ENCODE measurements around the gene TFAP2B.

Gene TFAP2B

DNA sequence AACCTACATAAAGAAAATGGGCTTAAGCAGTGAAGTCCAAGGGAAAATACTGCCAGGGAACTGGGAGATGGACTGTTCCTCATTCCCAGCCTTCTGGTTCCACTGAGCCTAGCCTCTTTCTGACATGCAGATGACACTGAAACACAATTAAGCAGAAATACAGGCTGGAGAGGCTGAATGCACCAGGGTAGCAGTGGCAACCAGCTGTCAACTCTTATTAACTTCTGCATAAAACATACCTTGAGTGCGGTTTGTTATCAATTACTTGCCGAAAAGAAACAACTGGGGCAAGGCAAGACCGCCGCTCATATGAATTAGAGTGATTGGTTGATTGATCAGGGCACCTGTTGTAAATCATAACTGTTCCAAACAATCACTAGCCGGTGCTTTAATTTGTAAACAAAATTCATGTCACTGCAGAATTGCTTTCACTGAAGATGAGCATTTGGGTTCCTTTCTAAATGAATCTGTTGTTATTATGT, 16.3 kb downstream of the TFAP2B start:
- no peaks in the 10 kb centered on the region for H3K36me3 Mint-ChIP-seq (ENCODE audit: low read depth)
- H3K4me1 Mint-ChIP-seq: no peaks in the 10 kb centered on the region
- H3K9me3 Mint-ChIP-seq: no peaks in the 10 kb centered on the region
- peaks cover 64% of the 10 kb centered on the region for H3K27me3 Mint-ChIP-seq
- ATAC-seq (no peak), DNase-seq (no peak)
- no peak overlapping the region for H3K4me3 Mint-ChIP-seq
- H3K27ac Mint-ChIP-seq: no peak overlapping the region

DNA sequence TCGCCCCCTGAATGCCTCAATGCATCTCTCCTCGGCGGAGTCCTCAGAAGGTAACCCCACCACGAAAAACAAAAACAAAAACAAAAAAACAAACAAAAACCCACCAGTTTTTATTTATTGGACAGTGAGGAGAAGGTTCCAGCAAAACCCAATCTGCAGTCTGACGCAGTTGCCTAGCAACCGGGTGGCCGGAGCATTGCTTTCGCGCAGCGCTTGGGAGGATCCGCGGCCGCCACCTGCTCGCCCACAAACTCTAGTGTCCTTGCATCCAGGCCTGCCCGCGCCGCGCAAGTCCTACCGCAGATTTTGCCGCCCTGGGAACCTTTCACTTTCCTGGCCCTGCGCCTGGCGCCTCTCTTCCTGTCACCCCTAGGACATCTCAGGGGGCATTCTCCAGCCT, 17.6 kb downstream of the TFAP2B start:
- Mint-ChIP-seq H3K27me3 (peaks cover 74% of the 10 kb centered on the region), H3K9me3 (no peaks in the 10 kb centered on the region), H3K4me3 (no peak overlapping the region), H3K27ac (no peak overlapping the region), H3K4me1 (no peaks in the 10 kb centered on the region), H3K36me3 (ENCODE audit: low read depth) (no peaks in the 10 kb centered on the region)
- DNase-seq (no peak), ATAC-seq (no peak)

GRCh38 chr6:50837589-50838445, 19.1 kb downstream of the TFAP2B start:
- Mint-ChIP-seq H3K9me3 (no peaks in the 10 kb centered on the region), H3K36me3 (ENCODE audit: low read depth) (no peaks in the 10 kb centered on the region), H3K27ac (no peak overlapping the region), H3K27me3 (peaks cover 78% of the 10 kb centered on the region), H3K4me1 (no peaks in the 10 kb centered on the region), H3K4me3 (no peak overlapping the region)
- ATAC-seq (no peak), DNase-seq (no peak)

DNA sequence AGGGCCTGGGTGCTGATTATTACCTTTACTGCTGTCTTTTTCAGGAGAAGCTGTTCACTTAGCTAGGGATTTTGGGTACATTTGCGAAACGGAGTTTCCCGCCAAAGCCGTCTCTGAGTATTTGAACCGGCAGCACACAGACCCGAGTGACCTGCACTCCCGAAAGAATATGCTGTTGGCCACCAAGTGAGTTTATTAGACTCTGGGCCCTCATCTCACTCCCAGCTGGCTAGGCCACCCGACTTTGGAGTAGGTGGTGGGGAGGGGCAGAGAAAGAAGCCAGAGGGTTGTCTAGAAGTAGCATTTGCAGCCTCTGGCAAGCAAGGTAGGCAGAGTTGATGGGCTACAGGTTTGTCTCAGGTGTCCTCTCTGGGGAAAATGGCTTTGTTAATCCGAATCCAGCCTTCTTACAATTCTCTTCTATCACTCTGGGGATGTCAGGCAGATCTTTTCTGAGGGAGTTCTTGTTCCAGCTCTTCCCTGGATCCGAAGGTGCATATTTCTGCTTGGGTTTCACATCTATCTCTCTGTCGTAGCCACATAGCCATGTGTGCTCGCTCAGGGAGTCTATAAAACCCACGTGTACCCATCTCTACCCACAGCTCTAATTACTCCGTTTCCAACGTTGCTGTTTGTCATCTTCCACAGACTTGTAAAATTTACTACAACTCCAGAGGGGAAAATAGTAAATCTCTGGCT, 21.6 kb downstream of the TFAP2B start:
- Mint-ChIP-seq H3K36me3 (ENCODE audit: low read depth) (no peaks in the 10 kb centered on the region), H3K27me3 (peaks cover 86% of the 10 kb centered on the region), H3K27ac (no peak overlapping the region), H3K4me3 (no peak overlapping the region), H3K9me3 (peaks cover 5% of the 10 kb centered on the region), H3K4me1 (no peaks in the 10 kb centered on the region)
- ATAC-seq: no peak
- no peak for DNase-seq

DNA sequence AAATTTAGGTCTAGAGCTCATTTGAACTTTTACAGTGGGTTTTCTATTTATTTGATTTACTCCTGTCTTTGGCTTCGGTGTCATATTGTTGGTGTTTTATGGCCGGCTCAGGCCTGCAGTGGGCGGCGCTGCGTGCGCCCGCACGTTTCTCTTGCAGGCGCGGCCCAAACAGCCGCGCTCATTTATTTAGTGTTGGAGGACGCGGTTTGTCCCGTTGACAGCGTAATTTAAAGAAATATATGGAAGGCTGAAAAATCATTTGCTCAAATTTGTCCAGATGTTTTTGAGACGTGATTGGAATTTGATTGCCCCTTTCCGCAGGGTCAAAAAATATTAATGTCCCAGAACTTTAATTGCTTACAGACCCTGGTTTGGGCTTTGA, 22.1 kb downstream of the TFAP2B start:
- Mint-ChIP-seq H3K4me1 (no peaks in the 10 kb centered on the region), H3K4me3 (no peak overlapping the region), H3K27me3 (peaks cover 84% of the 10 kb centered on the region), H3K27ac (no peak overlapping the region), H3K9me3 (peaks cover 5% of the 10 kb centered on the region), H3K36me3 (ENCODE audit: low read depth) (no peaks in the 10 kb centered on the region)
- DNase-seq (no peak), ATAC-seq (no peak)

DNA sequence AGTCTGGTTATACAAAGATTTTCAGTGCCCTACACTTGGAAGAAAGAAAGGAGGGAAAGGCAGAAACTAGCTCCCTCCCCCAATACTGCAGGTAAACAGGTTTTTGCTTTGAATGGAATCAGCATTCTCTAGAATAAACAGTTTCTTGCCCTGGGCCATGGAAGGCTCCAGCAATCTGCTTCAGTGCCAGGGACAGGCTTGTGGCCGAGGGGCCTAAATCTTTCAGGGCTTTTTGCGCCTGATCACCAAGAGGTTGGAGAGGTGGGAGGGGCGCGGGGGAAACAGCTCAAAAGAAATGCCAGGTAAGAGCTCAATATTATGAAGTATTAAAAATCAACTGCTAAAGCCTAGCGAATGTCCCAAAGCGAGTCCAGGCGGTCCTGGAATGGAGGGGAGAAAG, 23.8 kb downstream of the TFAP2B start:
- peaks cover 5% of the 10 kb centered on the region for H3K9me3 Mint-ChIP-seq
- DNase-seq (no peak), ATAC-seq (no peak)
- no peaks in the 10 kb centered on the region for H3K4me1 Mint-ChIP-seq
- H3K36me3 Mint-ChIP-seq (ENCODE audit: low read depth): no peaks in the 10 kb centered on the region
- H3K27me3 Mint-ChIP-seq: peaks cover 81% of the 10 kb centered on the region
- H3K4me3 Mint-ChIP-seq: no peak overlapping the region
- no peak overlapping the region for H3K27ac Mint-ChIP-seq

GRCh38 chr6:50842861-50843384, 24.3 kb downstream of the TFAP2B start:
- ATAC-seq (no peak), DNase-seq (no peak)
- no peak overlapping the region for H3K4me3 Mint-ChIP-seq
- H3K27ac Mint-ChIP-seq: no peak overlapping the region
- H3K4me1 Mint-ChIP-seq: no peaks in the 10 kb centered on the region
- peaks cover 79% of the 10 kb centered on the region for H3K27me3 Mint-ChIP-seq
- H3K36me3 Mint-ChIP-seq (ENCODE audit: low read depth): no peaks in the 10 kb centered on the region
- H3K9me3 Mint-ChIP-seq: peaks cover 5% of the 10 kb centered on the region

GRCh38 chr6:50843842-50844241, 25.2 kb downstream of the TFAP2B start:
- Mint-ChIP-seq H3K4me3 (no peak overlapping the region), H3K9me3 (peaks cover 5% of the 10 kb centered on the region), H3K27me3 (peaks cover 79% of the 10 kb centered on the region)

DNA sequence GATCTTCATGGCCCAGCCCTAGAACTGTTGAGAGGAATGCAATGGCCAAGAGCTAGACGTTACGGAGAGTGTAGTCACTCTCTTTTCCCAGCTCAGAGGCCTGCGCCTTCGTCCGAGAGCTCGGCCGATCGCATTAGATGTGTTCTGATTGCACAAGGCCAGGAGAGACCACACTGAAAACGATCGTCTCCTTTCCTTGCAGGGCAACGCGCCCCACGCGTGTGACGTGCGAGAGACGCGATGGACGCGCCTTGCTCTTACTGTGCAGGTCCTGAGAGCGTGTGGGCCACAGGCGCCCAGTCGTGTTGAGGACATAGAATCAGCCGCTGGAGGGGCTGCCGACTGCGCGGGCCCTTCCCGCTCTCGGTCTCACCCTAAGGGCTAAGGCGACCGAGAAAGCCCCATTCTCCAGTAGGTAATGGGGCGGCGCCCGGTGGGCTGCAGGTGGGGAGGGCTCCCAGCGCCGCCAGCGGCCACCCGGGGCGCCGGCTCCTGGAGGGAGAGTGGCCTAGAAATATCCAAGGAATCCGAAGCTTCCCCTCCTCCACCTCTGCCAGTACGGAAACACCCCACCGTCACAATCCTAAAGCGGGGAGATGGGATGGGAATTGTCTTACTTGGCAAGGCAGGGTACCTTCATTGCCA, 26.9 kb downstream of the TFAP2B start:
- no peaks in the 10 kb centered on the region for H3K36me3 Mint-ChIP-seq (ENCODE audit: low read depth)
- no peak overlapping the region for H3K4me3 Mint-ChIP-seq
- peaks cover 5% of the 10 kb centered on the region for H3K9me3 Mint-ChIP-seq
- no peak for DNase-seq
- H3K27me3 Mint-ChIP-seq: peaks cover 81% of the 10 kb centered on the region
- no peaks in the 10 kb centered on the region for H3K4me1 Mint-ChIP-seq
- no peak overlapping the region for H3K27ac Mint-ChIP-seq
- ATAC-seq: no peak

More at GRCh38 chr6:50843842-50844241, 25.2 kb downstream of the TFAP2B start:
- H3K4me1 Mint-ChIP-seq: no peaks in the 10 kb centered on the region
- ATAC-seq: no peak
- no peak for DNase-seq
- H3K27ac Mint-ChIP-seq: no peak overlapping the region
- H3K36me3 Mint-ChIP-seq (ENCODE audit: low read depth): no peaks in the 10 kb centered on the region

DNA sequence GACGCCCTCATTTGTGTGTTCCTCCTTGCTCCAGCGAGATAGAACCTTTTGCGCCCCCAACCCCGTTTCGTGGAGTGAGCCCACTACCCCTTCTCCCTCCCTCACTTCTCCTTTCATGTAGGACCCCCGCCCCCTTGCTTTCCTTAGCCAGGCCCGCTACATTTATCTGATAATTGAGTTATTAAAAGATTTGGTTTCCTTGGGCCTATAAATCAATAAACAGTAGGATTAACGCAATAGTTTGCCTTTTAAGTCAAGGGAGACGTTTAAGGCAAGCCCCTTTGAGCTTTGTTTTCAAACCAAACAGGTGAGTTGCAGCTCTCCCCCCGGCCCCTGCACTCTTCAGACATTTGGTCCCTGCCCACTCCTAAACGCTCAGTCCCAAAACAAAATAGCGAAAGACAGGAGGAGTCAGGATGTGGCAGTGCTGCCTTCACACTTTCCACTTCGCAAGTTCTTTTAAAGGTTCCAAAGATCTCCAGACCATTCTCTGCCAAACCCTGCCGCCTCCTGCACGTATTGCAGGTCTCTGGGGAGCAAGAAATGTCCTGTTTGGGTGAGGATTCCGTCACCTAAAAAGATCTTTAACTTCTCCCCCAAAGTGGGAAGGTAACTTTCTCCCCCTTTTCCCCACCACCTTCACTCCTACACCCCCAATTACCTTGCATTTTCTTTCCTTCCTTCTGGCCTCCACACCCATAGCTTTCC, 27.6 kb downstream of the TFAP2B start:
- H3K27me3 Mint-ChIP-seq: peaks cover 81% of the 10 kb centered on the region
- DNase-seq: no peak
- no peak for ATAC-seq
- no peaks in the 10 kb centered on the region for H3K4me1 Mint-ChIP-seq
- peaks cover 5% of the 10 kb centered on the region for H3K9me3 Mint-ChIP-seq
- no peaks in the 10 kb centered on the region for H3K36me3 Mint-ChIP-seq (ENCODE audit: low read depth)
- H3K27ac Mint-ChIP-seq: no peak overlapping the region
- no peak overlapping the region for H3K4me3 Mint-ChIP-seq

DNA sequence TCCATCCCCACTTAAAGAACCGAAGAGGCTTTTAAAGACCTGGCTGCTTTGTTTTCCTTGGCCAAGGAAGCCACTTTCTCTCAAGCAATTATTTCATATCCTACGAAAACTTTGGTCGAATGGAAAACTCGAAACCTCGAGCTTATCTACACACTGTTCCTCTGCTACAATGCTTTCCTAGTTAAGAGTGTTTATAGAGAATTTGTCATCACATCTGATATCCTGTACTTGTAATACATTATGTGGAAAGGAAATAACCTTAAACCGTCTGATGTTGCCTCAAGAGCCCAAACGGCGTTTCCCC, 28.1 kb downstream of the TFAP2B start:
- no peak overlapping the region for H3K4me3 Mint-ChIP-seq
- no peaks in the 10 kb centered on the region for H3K36me3 Mint-ChIP-seq (ENCODE audit: low read depth)
- no peak for DNase-seq
- no peak overlapping the region for H3K27ac Mint-ChIP-seq
- ATAC-seq: no peak
- peaks cover 5% of the 10 kb centered on the region for H3K9me3 Mint-ChIP-seq
- H3K4me1 Mint-ChIP-seq: no peaks in the 10 kb centered on the region
- H3K27me3 Mint-ChIP-seq: peaks cover 81% of the 10 kb centered on the region

- Mint-ChIP-seq H3K4me3 (no peak overlapping the region), H3K27me3 (peaks cover 86% of the 10 kb centered on the region), H3K4me1 (no peaks in the 10 kb centered on the region), H3K36me3 (ENCODE audit: low read depth) (no peaks in the 10 kb centered on the region), H3K9me3 (peaks cover 5% of the 10 kb centered on the region), H3K27ac (no peak overlapping the region)
- DNase-seq (no peak), ATAC-seq (no peak)
Measured at GRCh38 chr6:50847890-50848594, 29.4 kb downstream of the TFAP2B start.

GRCh38 chr6:50848989-50849795, 30.5 kb downstream of the TFAP2B start:
- Mint-ChIP-seq H3K9me3 (peaks cover 5% of the 10 kb centered on the region), H3K4me1 (no peaks in the 10 kb centered on the region), H3K36me3 (ENCODE audit: low read depth) (no peaks in the 10 kb centered on the region), H3K27ac (no peak overlapping the region), H3K27me3 (peaks cover 82% of the 10 kb centered on the region), H3K4me3 (no peak overlapping the region)
- ATAC-seq (no peak), DNase-seq (no peak)
